Thoracic aorta (tissue), 2 donors: ENCODE data around the gene SMAD6. TPM values are rescaled to one million over a fixed set of nuclear protein-coding genes. Genes with fewer than 3 reads are reported as not detected.

Experiments used
- ATAC-seq: fragments of 150-250 bp; one replicate; pipeline ENCODE4 v1.8.0; 2017; ENCODE audit warnings: low read depth; ENCODE audit not compliant: insufficient number of reproducible peaks, low FRiP score
- DNase-seq: peaks from one replicate; pipeline ENCODE4 v3.0.0-alpha.2; 2020; ENCODE audit warnings: low spot score
- H3K27ac ChIP-seq, 2 donors: fragments of 200-600 bp; sonication (generic); 1 replicate in 1 of 2; 2 replicates in 1 of 2; pipeline ENCODE4 v1.5.1; 2016; ENCODE audit warnings: mild to moderate bottlenecking in 2 of 2, moderate library complexity in 2 of 2
- H3K27me3 ChIP-seq: fragments of 200-600 bp; sonication (generic); replicated peaks from 2 replicates; pipeline ENCODE4 v1.6.0; 2016; ENCODE audit warnings: mild to moderate bottlenecking; ENCODE audit not compliant: insufficient read depth
- H3K36me3 ChIP-seq: fragments of 200-600 bp; sonication (generic); one replicate; pipeline ENCODE4 v1.5.1; 2016
- H3K4me1 ChIP-seq, 2 donors: fragments of 200-600 bp; sonication (generic); 1 replicate in 1 of 2; 2 replicates in 1 of 2; pipeline versions ENCODE4 v1.5.1 to v1.6.0; 2016; ENCODE audit warnings: low read depth in 2 of 2, mild to moderate bottlenecking in 1 of 2; ENCODE audit not compliant: control insufficient read depth in 1 of 2
- H3K4me3 ChIP-seq: fragments of 200-600 bp; sonication (generic); 2 replicates; pipeline ENCODE4 v1.5.1; 2016; ENCODE audit warnings: mild to moderate bottlenecking
- H3K9me3 ChIP-seq: fragments of 200-600 bp; sonication (generic); 2 replicates; pipeline ENCODE4 v1.5.1; 2016
- CTCF ChIP-seq: fragments of 200-600 bp; sonication (generic); IDR thresholded peaks from one replicate; pipeline ENCODE4 v1.5.1; 2019; ENCODE audit warnings: antibody characterized with exemption
- total RNA-seq, 2 donors: library from RNA; depleted of rRNA; stranded (reverse); fragments of >200 nt; gene quantifications; one replicate each; pipeline versions ENCODE4 v1.1.0 to v1.2.3, GENCODE V29; 2016

Gene SMAD6
- total RNA-seq, 2 donors from 2014 or later = 73.3 to 113 TPM

GRCh38 chr15:66778314-66778665, 76.3 kb downstream of the SMAD6 start:
- Histone ChIP-seq H3K27ac (peak overlapping the region; percentile 19 to 25), H3K36me3 (peaks cover 3% of the 10 kb centered on the region), H3K9me3 (no peaks in the 10 kb centered on the region), H3K4me1 (peaks cover 21 to 77% of the 10 kb centered on the region in 2 donors), H3K27me3 (no peaks in the 10 kb centered on the region), H3K4me3 (no peak overlapping the region)
- no peak for ATAC-seq
- DNase-seq = no peak
- no peak for TF ChIP-seq CTCF

- Histone ChIP-seq H3K9me3 (no peaks in the 10 kb centered on the region), H3K4me1 (peaks cover 16 to 73% of the 10 kb centered on the region in 2 donors), H3K27me3 (no peaks in the 10 kb centered on the region), H3K4me3 (no peak overlapping the region), H3K36me3 (peaks cover 3% of the 10 kb centered on the region), H3K27ac (peak overlapping the region; percentile 58 to 64)
- DNase-seq (no peak), ATAC-seq (no peak)
- no peak for TF ChIP-seq CTCF
These were observed 76.7 kb downstream of the SMAD6 start for GRCh38 chr15:66778716-66779115.

GRCh38 chr15:66779331-66780009, 77.4 kb downstream of the SMAD6 start:
- no peak for ATAC-seq

GRCh38 chr15:66780172-66780972, 78.3 kb downstream of the SMAD6 start:
- no peak for ATAC-seq
- H3K27me3 ChIP-seq = no peaks in the 10 kb centered on the region
- peaks cover 3% of the 10 kb centered on the region for H3K36me3 ChIP-seq
- H3K4me3 ChIP-seq = no peak overlapping the region
- no peak for TF ChIP-seq CTCF
- peaks cover 7 to 56% of the 10 kb centered on the region in 2 donors for H3K4me1 ChIP-seq
- H3K9me3 ChIP-seq = no peaks in the 10 kb centered on the region
- peak; percentile 26 for DNase-seq
- H3K27ac ChIP-seq = peak overlapping the region; percentile 58 to 64

More at GRCh38 chr15:66779331-66780009, 77.4 kb downstream of the SMAD6 start:
- Histone ChIP-seq H3K27me3 (no peaks in the 10 kb centered on the region), H3K27ac (peak overlapping the region; percentile 58 to 64), H3K36me3 (peaks cover 3% of the 10 kb centered on the region), H3K4me3 (no peak overlapping the region), H3K9me3 (no peaks in the 10 kb centered on the region), H3K4me1 (peaks cover 9 to 65% of the 10 kb centered on the region in 2 donors)
- DNase-seq = no peak
- no peak for TF ChIP-seq CTCF

- peaks cover 3% of the 10 kb centered on the region for H3K36me3 ChIP-seq
- no peak for TF ChIP-seq CTCF
- peaks cover 7 to 49% of the 10 kb centered on the region in 2 donors for H3K4me1 ChIP-seq
- H3K4me3 ChIP-seq = no peak overlapping the region
- H3K27me3 ChIP-seq = no peaks in the 10 kb centered on the region
- DNase-seq (no peak), ATAC-seq (no peak)
- no peak overlapping the region for H3K27ac ChIP-seq
- H3K9me3 ChIP-seq = no peaks in the 10 kb centered on the region
These were observed 79.1 kb downstream of the SMAD6 start for GRCh38 chr15:66780973-66781718.
